Measurements from ENCODE around the gene PIK3CA. TPM values are rescaled to one million over a fixed set of nuclear protein-coding genes. Genes with fewer than 3 reads are reported as not detected.
A peak's percentile ranks its signal among the peaks of the same experiment; 100 is the strongest.

PIK3CA gene
- total RNA-seq (2014; rRNA removed; shearing (Covaris generic)), result 22.5 and 23.8 TPM in 2 replicates
- polyA plus RNA-seq (2016; fragmentation: Nextera tagmentation; extraction: Ambion mirVana), result 8.3 and 8.5 TPM in 2 replicates

GRCh38 chr3:179147873-179148615 is at the start of gene PIK3CA:
Gene PIK3CA, plus strand, starts transcription at chr3:179148357. Its CDS starts 50,469 bp downstream, at chr3:179198826.
- Histone ChIP-seq H3K4me3 (peak within 1 kb of the TSS; percentile 97), H3K27ac (peak within 1 kb of the TSS; percentile 84), H3K9me2 (ENCODE audit: insufficient read depth) (no peaks in the 10 kb centered on the region), H2AFZ (peak within 1 kb of the TSS; percentile 91), H3K27me3 (replicated peaks; ENCODE audit: insufficient read depth) (no peaks in the 10 kb centered on the region), H3K9ac (peak within 1 kb of the TSS; percentile 95), H3K36me3 (ENCODE audit: low read depth) (no peaks in the 10 kb centered on the region), H3F3A (ENCODE audit: insufficient read depth) (peaks cover 11% of the 10 kb centered on the region; the same call in 1 of the 2 replicates), H3K9me3 (ENCODE audit: low read depth) (no peaks in the 10 kb centered on the region), H3K4me2 (ENCODE audit: unreplicated experiment) (peak within 1 kb of the TSS; percentile 93), H3K4me1 (ENCODE audit: insufficient read depth) (peaks cover 12% of the 10 kb centered on the region), H4K20me1 (ENCODE audit: insufficient read depth) (peaks cover 6% of the 10 kb centered on the region; the same call in 1 of the 2 replicates), H3K79me2 (ENCODE audit: insufficient read depth) (peaks cover 46% of the 10 kb centered on the region)
- 0 to 1% methylated on average over 26 to 63 of the region's 67 CpGs for WGBS, 2 experiments (ENCODE audit: low coverage in 1 of 2, low lambda C conversion rate in 2 of 2, missing lambda C conversion rate in 2 of 2)
- DNase-seq, result peak; percentile 99
- TF ChIP-seq EZH2phosphoT487 (IDR thresholded peaks at IDR 0.05; ENCODE audit: insufficient read depth, low read depth) (no peak), EZH2 (IDR thresholded peaks at IDR 0.05; ENCODE audit: insufficient read depth, poor library complexity, severe bottlenecking) (no peak)
- in situ Hi-C loops (cut with MboI), result no loop called here

GRCh38 chr3:179098388-179099077 is 49.6 kb upstream of the PIK3CA start:
- no peak for TF ChIP-seq EZH2 (IDR thresholded peaks at IDR 0.05; ENCODE audit: insufficient read depth, poor library complexity, severe bottlenecking)
- TF ChIP-seq EZH2phosphoT487 (IDR thresholded peaks at IDR 0.05; ENCODE audit: insufficient read depth, low read depth), result no peak
- H3K36me3 ChIP-seq (ENCODE audit: low read depth), result no peaks in the 10 kb centered on the region
- 52 to 57% methylated on average over 7 of the region's 7 CpGs for WGBS, 2 experiments (ENCODE audit: low coverage in 1 of 2, low lambda C conversion rate in 2 of 2, missing lambda C conversion rate in 2 of 2)
- no peaks in the 10 kb centered on the region for H4K20me1 ChIP-seq (ENCODE audit: insufficient read depth)
- H3K27me3 ChIP-seq (replicated peaks; ENCODE audit: insufficient read depth), result no peaks in the 10 kb centered on the region
- H3K9me2 ChIP-seq (ENCODE audit: insufficient read depth), result no peaks in the 10 kb centered on the region
- H2AFZ ChIP-seq, result peak overlapping the region; percentile 50; the same call in 1 of the 2 replicates
- no peaks in the 10 kb centered on the region; the same call in 1 of the 2 replicates for H3F3A ChIP-seq (ENCODE audit: insufficient read depth)
- peak; percentile 72 for DNase-seq
- H3K4me1 ChIP-seq (ENCODE audit: insufficient read depth), result peaks cover 20% of the 10 kb centered on the region
- in situ Hi-C loops (cut with MboI), result no loop called here
- no peaks in the 10 kb centered on the region for H3K79me2 ChIP-seq (ENCODE audit: insufficient read depth)
- H3K4me3 ChIP-seq, result peak overlapping the region; percentile 33; the same call in 1 of the 2 replicates
- peak overlapping the region; percentile 37 for H3K4me2 ChIP-seq (ENCODE audit: unreplicated experiment)
- no peak overlapping the region for H3K27ac ChIP-seq
- no peaks in the 10 kb centered on the region for H3K9me3 ChIP-seq (ENCODE audit: low read depth)
- H3K9ac ChIP-seq, result no peak overlapping the region

DNA sequence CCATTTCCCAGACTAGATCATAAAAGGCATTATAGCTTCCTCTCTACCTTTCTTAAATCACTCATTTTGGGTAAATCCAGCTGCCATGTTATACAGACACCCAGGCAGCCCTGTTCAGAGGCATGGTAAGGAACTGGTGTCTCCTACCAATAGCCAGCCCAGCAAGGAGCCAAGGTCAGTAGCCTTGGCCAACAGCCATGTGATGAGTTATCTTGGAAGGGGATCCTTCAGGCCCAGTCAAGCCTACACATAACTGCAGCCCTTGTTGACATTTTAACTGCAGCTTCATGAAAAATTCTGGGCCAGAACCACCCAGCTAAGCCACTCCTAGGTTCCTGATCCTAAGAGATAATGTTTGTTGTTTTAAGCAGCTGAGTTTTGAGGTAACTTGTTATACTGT is 47.5 kb upstream of the PIK3CA start:
- Histone ChIP-seq H3K79me2 (ENCODE audit: insufficient read depth) (no peaks in the 10 kb centered on the region), H4K20me1 (ENCODE audit: insufficient read depth) (no peaks in the 10 kb centered on the region), H3K27ac (no peak overlapping the region), H3K4me3 (no peak overlapping the region), H3F3A (ENCODE audit: insufficient read depth) (no peaks in the 10 kb centered on the region; the same call in 1 of the 2 replicates), H3K9me3 (ENCODE audit: low read depth) (no peaks in the 10 kb centered on the region), H3K4me1 (ENCODE audit: insufficient read depth) (peaks cover 20% of the 10 kb centered on the region), H3K9ac (no peak overlapping the region), H3K9me2 (ENCODE audit: insufficient read depth) (no peaks in the 10 kb centered on the region), H3K27me3 (replicated peaks; ENCODE audit: insufficient read depth) (no peaks in the 10 kb centered on the region), H3K4me2 (ENCODE audit: unreplicated experiment) (no peak overlapping the region), H3K36me3 (ENCODE audit: low read depth) (no peaks in the 10 kb centered on the region), H2AFZ (peak overlapping the region; percentile 55)
- in situ Hi-C loops (cut with MboI), result loop anchor here (10.0 kb wide), 1 partner anchor 214 kb away; no protein-coding TSS in a partner anchor
- no peak for TF ChIP-seq EZH2phosphoT487 (IDR thresholded peaks at IDR 0.05; ENCODE audit: insufficient read depth, low read depth)
- no peak for TF ChIP-seq EZH2 (IDR thresholded peaks at IDR 0.05; ENCODE audit: insufficient read depth, poor library complexity, severe bottlenecking)
- peak; percentile 65 for DNase-seq

DNA sequence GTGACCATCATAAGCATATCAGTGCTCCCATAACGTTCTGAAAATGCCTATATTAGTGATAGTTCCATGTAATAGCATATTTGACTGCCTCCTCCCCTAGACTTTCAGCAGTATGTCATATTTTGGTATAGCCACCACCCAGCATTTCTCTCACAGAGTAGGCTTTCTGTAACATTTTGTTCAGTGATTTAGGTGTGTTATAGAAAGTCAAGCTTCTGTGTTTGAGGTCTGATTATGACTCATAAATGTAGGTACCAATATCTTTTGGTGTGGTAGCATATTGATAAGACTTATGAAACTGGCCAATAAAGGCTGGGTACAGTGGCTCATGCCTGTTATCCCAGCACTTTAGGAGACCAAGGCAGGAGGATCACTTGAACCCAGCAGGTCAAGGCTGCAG is 42.3 kb upstream of the PIK3CA start:
- 7 to 17% methylated on average over 1 of the region's 1 CpG for WGBS, 2 experiments (ENCODE audit: low coverage in 1 of 2, low lambda C conversion rate in 2 of 2, missing lambda C conversion rate in 2 of 2)

More for the DNA sequence above, 42.3 kb upstream of the PIK3CA start:
- Histone ChIP-seq H3F3A (ENCODE audit: insufficient read depth) (peaks cover 9% of the 10 kb centered on the region), H3K4me2 (ENCODE audit: unreplicated experiment) (no peak overlapping the region), H3K9me2 (ENCODE audit: insufficient read depth) (no peaks in the 10 kb centered on the region), H3K4me3 (no peak overlapping the region), H3K9me3 (ENCODE audit: low read depth) (no peaks in the 10 kb centered on the region), H3K27me3 (replicated peaks; ENCODE audit: insufficient read depth) (peaks cover 8% of the 10 kb centered on the region; the same call in 1 of the 2 replicates), H4K20me1 (ENCODE audit: insufficient read depth) (no peaks in the 10 kb centered on the region), H3K79me2 (ENCODE audit: insufficient read depth) (no peaks in the 10 kb centered on the region), H3K27ac (no peak overlapping the region), H3K9ac (no peak overlapping the region), H3K36me3 (ENCODE audit: low read depth) (no peaks in the 10 kb centered on the region), H2AFZ (no peak overlapping the region), H3K4me1 (ENCODE audit: insufficient read depth) (peaks cover 13% of the 10 kb centered on the region)
- no peak for DNase-seq
- in situ Hi-C loops (cut with MboI), result loop anchor here (10.0 kb wide), 1 partner anchor 209 kb away; no protein-coding TSS in a partner anchor
- TF ChIP-seq EZH2phosphoT487 (IDR thresholded peaks at IDR 0.05; ENCODE audit: insufficient read depth, low read depth) (no peak), EZH2 (IDR thresholded peaks at IDR 0.05; ENCODE audit: insufficient read depth, poor library complexity, severe bottlenecking) (no peak)

All from GM23248 (cell line).